Hepatocyte (in vitro differentiated cells): ENCODE data around the gene TOR3A.

Experiments used
- EZH2phosphoT487 ChIP-seq: fragments of 200-600 bp; sonication (generic); IDR thresholded peaks from one replicate; pipeline ENCODE4 v1.6.1; 2018; ENCODE audit warnings: antibody characterized with exemption, mild to moderate bottlenecking, low read depth, moderate library complexity; ENCODE audit not compliant: unreplicated experiment, severe bottlenecking
- TF ChIP-seq, protein P1 (sequence below): fragments of 200-600 bp; sonication (generic); IDR thresholded peaks from 2 replicates; pipeline ENCODE4 v1.5.1; 2016; ENCODE audit warnings: antibody characterized with exemption, mild to moderate bottlenecking; ENCODE audit not compliant: poor library complexity

DNA sequence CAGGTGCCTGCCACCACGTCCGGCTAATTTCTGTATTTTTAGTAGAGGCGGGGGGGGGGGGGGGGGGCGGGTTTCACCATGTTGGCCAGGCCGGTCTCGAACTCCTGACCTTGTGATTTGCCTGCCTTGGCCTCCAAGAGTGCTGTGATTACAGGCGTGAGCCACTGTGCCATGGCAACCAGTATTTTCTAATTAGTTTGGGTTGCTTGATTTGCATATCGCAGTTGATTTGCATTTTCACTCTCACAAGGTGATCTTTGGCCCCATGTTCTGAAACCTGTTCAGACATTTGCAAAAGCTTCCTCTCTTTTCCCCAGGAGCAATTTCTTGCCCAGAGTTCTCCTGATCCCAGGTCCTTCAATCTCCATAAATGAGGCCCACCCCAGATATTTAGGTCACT lies 1.7 kb downstream of the TOR3A start:
- TF ChIP-seq, protein P1, sequence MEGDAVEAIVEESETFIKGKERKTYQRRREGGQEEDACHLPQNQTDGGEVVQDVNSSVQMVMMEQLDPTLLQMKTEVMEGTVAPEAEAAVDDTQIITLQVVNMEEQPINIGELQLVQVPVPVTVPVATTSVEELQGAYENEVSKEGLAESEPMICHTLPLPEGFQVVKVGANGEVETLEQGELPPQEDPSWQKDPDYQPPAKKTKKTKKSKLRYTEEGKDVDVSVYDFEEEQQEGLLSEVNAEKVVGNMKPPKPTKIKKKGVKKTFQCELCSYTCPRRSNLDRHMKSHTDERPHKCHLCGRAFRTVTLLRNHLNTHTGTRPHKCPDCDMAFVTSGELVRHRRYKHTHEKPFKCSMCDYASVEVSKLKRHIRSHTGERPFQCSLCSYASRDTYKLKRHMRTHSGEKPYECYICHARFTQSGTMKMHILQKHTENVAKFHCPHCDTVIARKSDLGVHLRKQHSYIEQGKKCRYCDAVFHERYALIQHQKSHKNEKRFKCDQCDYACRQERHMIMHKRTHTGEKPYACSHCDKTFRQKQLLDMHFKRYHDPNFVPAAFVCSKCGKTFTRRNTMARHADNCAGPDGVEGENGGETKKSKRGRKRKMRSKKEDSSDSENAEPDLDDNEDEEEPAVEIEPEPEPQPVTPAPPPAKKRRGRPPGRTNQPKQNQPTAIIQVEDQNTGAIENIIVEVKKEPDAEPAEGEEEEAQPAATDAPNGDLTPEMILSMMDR: no peak
- TF ChIP-seq EZH2phosphoT487: no peak
